ENCODE measurements around the gene ADIPOQ.
"Not testable (repeated sequence)": the region's sequence is repeated elsewhere in the genome, so short reads cannot be mapped to it uniquely, and the experiment has no call there.

The ADIPOQ gene

GRCh38 chr3:186826976-186827857 is 15.3 kb upstream of the ADIPOQ start:
- FAIRE-seq = no peak

GRCh38 chr3:186828340-186828739 is 14.2 kb upstream of the ADIPOQ start:
- FAIRE-seq = no peak

GRCh38 chr3:186831798-186832197 is 10.7 kb upstream of the ADIPOQ start:
- no peak for FAIRE-seq

- no peak for FAIRE-seq
Measured at GRCh38 chr3:186832276-186832675, 10.2 kb upstream of the ADIPOQ start.

GRCh38 chr3:186839874-186840641 is 2.5 kb upstream of the ADIPOQ start:
- no peak for FAIRE-seq

- FAIRE-seq = no peak
Measured at GRCh38 chr3:186841620-186842019, 890 bp upstream of the ADIPOQ start.

- no peak for FAIRE-seq
Measured at GRCh38 chr3:186843039-186843432, 526 bp downstream of the ADIPOQ start.

GRCh38 chr3:186844908-186845307 is 2.4 kb downstream of the ADIPOQ start:
- no peak for FAIRE-seq

GRCh38 chr3:186845756-186846155 is 3.2 kb downstream of the ADIPOQ start:
- no peak for FAIRE-seq

- no peak for FAIRE-seq
Measured at GRCh38 chr3:186847437-186847836, 4.9 kb downstream of the ADIPOQ start.

- no peak for FAIRE-seq
Measured at GRCh38 chr3:186849374-186849975, 7.0 kb downstream of the ADIPOQ start.

GRCh38 chr3:186851835-186852234 is 9.3 kb downstream of the ADIPOQ start:
- FAIRE-seq = not testable (repeated sequence)

- no peak for FAIRE-seq
Measured at GRCh38 chr3:186852994-186853393, 10.5 kb downstream of the ADIPOQ start.

- no peak for FAIRE-seq
Measured at GRCh38 chr3:186854146-186854545, 11.6 kb downstream of the ADIPOQ start.

- no peak for FAIRE-seq
Measured at GRCh38 chr3:186854954-186855353, 12.4 kb downstream of the ADIPOQ start.

GRCh38 chr3:186857743-186858142 is 15.2 kb downstream of the ADIPOQ start:
- FAIRE-seq = no peak

- not testable (repeated sequence) for FAIRE-seq
Measured at GRCh38 chr3:186865215-186865853, 22.8 kb downstream of the ADIPOQ start.

GRCh38 chr3:186866095-186866494 is 23.6 kb downstream of the ADIPOQ start:
- not testable (repeated sequence) for FAIRE-seq

GRCh38 chr3:186869253-186870100 is 27.0 kb downstream of the ADIPOQ start:
- no peak for FAIRE-seq

- FAIRE-seq = no peak
Measured at GRCh38 chr3:186870421-186871201, 28.1 kb downstream of the ADIPOQ start.

GRCh38 chr3:186871403-186871924 is 29.0 kb downstream of the ADIPOQ start:
- FAIRE-seq = no peak

Data from islet of Langerhans (tissue), 1 donor.